ENCODE measurements around the gene FRMD7. TPM values are rescaled to one million over a fixed set of nuclear protein-coding genes. Genes with fewer than 3 reads are reported as not detected.
"Not testable (repeated sequence)": the region's sequence is repeated elsewhere in the genome, so short reads cannot be mapped to it uniquely, and the experiment has no call there.

The FRMD7 gene
- polyA plus RNA-seq, 12 donors: 0.14 to 0.57 (median 0.27) TPM; not detected in 2

- no peak for DNase-seq
Measured at GRCh38 chrX:132093239-132093860, 34.5 kb downstream of the FRMD7 start.

DNA sequence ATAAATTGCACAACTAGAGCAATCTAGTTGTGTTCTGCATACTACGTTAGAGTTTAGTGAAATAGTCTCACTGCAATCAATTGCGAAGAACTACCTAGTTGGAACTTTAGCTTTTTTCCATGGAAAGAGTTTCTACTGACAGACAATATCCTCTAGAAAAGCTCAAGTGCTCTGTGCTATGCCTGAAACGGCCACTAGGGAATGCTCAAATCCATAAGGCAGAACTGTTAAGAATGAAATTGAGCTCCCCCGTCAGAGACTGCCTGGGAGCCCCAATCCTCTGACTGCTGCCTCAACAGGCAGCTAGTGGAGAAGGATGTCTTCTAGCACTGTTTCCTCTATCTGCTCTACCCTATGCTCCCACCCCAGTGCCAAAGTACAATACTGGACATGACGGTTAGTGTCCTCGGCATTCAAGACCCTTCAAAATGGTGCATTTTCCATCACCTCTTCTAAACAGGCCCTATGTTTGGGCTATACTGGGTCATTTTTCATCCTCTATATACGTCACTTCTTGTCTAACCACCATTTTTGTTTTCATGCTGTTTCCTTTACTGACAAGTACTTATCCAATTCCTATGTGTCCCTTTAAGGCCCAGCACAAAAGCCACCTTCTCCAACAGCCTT lies 35.3 kb downstream of the FRMD7 start:
- DNase-seq: peak; percentile 62

GRCh38 chrX:132090403-132091159 lies 37.2 kb downstream of the FRMD7 start:
- DNase-seq: no peak

DNA sequence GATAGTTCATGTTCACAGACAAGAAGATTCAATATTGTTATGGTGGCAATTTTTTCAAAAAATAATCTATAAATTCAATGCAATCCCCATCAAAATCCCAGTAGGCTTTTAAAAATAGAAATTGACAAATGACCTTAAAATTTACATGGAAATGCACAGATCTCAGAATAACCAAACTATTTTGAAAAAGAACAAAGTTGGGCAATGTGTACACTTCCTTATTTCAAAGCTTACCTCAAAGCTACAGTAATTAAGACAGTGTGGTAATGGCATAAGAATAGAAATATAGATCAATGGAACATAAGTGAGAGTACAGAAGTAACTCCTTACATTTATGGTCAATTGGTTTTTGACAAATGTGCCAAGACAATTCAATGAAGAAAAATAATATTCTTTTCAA lies 39.0 kb downstream of the FRMD7 start:
- no peak for DNase-seq

GRCh38 chrX:132086672-132087071 lies 41.1 kb downstream of the FRMD7 start:
- no peak for DNase-seq

GRCh38 chrX:132085786-132086185 lies 42.0 kb downstream of the FRMD7 start:
- no peak for DNase-seq

GRCh38 chrX:132077912-132078311 lies 49.9 kb downstream of the FRMD7 start:
- DNase-seq: no peak

- DNase-seq: no peak
Measured at GRCh38 chrX:132077414-132077813, 50.4 kb downstream of the FRMD7 start.

GRCh38 chrX:132071254-132071653 lies 56.6 kb downstream of the FRMD7 start:
- DNase-seq: no peak

- no peak for DNase-seq
Measured at GRCh38 chrX:132068405-132068804, 59.4 kb downstream of the FRMD7 start.

DNA sequence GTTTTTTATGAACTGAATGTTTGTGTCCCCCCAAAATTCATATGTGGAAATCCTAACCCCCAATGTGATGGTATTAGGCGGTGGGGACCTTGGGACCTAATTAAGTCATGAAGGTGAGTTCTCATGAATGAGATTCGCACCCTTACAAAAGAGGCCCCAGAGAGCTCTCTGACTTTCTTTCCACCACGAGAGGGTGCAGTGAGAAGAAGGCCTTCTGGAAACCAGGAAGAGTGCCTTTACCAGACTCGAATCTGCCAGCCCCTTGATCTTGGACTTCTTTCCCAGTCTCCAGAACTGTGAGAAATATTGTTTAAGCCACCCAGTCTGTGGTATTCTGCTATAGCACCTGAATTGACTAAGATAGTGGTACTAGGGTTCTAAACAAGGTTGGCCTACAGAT lies 64.0 kb downstream of the FRMD7 start:
- DNase-seq: no peak

DNA sequence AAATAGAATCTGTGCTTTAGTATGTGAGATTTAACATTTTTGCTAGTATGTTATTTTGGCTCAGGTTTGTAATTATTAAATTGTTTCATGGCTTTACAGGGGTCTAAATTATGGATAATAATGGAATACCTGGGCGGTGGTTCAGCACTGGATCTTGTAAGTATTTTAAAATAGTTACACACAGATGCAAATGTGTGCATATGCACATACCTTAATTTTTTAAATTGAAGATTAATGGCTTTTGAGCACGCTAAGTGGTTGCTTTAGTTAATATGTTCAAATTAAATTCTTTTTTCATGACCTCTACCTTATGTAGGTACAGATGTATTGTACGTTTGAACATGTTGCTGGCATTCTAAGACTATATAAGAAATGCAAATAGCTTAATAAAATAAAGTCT lies 64.5 kb downstream of the FRMD7 start:
- no peak for DNase-seq

GRCh38 chrX:132059973-132060540 lies 67.8 kb downstream of the FRMD7 start:
- DNase-seq: no peak

GRCh38 chrX:132058975-132059374 lies 68.8 kb downstream of the FRMD7 start:
- no peak for DNase-seq

GRCh38 chrX:132058050-132058449 lies 69.8 kb downstream of the FRMD7 start:
- no peak for DNase-seq

DNA sequence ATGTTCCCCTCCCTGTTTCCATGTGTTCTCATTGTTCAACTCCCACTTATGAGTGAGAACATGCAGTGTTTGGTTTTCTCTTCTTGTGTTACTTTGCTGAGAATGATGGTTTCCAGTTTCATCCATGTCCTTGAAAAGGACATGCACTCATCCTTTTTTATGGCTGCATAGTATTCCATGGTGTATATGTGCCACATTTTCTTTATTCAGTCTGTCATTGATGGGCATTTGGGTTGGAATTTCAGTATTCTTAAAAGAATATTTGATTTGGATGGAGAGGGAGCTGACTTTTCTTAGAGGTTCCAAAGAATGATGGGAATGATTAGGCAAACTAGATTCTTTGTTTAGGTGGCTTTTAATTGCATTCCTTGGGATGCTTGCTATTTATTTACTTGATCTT lies 76.0 kb downstream of the FRMD7 start:
- DNase-seq: not testable (repeated sequence)

- no peak for DNase-seq
Measured at GRCh38 chrX:132046533-132046932, 81.3 kb downstream of the FRMD7 start.

- DNase-seq: no peak
Measured at GRCh38 chrX:132045456-132045855, 82.4 kb downstream of the FRMD7 start.

GRCh38 chrX:132044953-132045352 lies 82.9 kb downstream of the FRMD7 start:
- DNase-seq: no peak

DNA sequence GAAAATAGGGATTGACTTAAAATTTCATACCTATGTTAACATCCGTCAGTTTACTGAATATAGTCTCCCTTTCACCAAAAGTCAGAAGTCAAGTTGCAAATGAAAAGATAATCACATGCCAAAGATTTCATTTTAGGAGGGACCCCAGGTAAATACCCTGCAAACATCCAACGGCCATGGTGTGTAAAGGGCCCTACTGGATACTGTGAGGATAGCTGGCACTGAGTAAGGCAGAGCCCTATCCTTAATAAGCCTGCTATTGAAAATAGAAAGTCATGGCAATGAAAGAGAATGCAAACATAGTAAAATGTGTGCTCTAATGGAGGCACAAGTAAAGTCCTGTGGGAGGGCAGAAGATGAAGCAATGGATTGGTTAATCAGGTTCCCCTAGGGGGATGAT lies 83.8 kb downstream of the FRMD7 start:
- no peak for DNase-seq

GRCh38 chrX:132041015-132041414 lies 86.8 kb downstream of the FRMD7 start:
- no peak for DNase-seq

- no peak for DNase-seq
Measured at GRCh38 chrX:132040066-132040465, 87.8 kb downstream of the FRMD7 start.

DNA sequence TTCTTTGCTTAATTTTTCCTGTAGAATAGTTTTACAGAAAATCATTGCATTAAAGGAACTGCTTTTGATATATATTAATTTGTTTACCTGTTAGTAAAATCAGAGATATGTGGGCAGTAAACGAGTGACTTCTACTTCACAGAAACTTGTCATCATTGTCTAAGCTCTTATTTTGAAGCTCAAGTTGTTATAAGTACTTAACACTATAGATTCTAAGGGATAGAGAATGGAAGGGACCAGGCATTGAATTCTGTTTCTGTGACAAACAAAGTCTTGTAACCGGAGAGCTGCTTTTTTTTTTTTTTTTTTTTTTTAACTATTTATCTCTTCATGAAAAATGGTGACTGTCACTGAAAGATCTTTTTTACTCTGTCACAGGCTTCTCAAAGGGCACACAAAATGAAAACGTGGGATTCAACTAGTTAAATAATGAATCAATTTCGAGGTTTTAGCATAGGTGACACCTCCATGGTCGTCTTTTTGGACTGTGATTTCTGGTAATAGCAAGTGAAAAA lies 90.3 kb downstream of the FRMD7 start:
- no peak for DNase-seq
